ENCODE measurements around the gene MACROD2. TPM values are rescaled to one million over a fixed set of nuclear protein-coding genes. Genes with fewer than 3 reads are reported as not detected.

Gene MACROD2
- total RNA-seq, 1 donor from 2014 or later = 3.5 TPM

DNA sequence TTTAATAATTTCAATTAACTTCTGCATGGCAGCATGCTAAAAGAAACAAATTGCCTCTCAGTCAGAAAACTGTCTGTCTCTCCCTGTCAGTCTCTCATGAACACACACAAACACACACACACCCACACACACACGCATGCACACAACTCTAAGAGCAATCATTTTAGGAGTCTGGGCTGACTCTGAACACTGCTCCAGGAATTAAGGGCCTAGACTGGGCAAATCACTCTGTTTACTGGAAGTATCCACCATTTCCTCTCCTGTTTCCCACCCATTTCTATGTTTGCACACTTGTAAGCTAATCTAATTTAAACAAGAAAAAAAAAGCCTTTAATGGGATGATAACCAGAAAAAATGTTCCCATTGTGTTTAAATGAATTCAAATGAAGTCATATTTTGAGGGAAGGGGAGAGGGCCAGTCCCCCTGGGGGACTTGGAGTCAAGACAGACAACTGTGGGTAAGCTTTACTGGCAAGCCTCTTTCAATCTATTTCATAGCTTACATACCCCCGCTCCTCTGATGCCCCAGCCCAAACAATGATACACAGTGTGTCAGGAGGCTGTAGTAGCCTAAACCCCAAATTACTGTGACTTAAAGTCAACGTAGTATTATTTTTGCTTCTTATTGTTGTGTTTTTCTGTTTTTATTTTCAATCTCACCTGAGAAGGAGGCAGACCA is 789.9 kb downstream of the MACROD2 start:
- intact Hi-C loops (cut with DNase I) = no loop called here
- H3K4me1 ChIP-seq = no peaks in the 10 kb centered on the region
- TF ChIP-seq, protein P1, sequence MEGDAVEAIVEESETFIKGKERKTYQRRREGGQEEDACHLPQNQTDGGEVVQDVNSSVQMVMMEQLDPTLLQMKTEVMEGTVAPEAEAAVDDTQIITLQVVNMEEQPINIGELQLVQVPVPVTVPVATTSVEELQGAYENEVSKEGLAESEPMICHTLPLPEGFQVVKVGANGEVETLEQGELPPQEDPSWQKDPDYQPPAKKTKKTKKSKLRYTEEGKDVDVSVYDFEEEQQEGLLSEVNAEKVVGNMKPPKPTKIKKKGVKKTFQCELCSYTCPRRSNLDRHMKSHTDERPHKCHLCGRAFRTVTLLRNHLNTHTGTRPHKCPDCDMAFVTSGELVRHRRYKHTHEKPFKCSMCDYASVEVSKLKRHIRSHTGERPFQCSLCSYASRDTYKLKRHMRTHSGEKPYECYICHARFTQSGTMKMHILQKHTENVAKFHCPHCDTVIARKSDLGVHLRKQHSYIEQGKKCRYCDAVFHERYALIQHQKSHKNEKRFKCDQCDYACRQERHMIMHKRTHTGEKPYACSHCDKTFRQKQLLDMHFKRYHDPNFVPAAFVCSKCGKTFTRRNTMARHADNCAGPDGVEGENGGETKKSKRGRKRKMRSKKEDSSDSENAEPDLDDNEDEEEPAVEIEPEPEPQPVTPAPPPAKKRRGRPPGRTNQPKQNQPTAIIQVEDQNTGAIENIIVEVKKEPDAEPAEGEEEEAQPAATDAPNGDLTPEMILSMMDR (IDR thresholded peaks at IDR 0.05) = no peak
- no peaks in the 10 kb centered on the region for H3K27me3 ChIP-seq
- no peak overlapping the region for H3K4me3 ChIP-seq
- no peak overlapping the region for H3K27ac ChIP-seq
- DNase-seq (ENCODE audit: low spot score in 2 of 2) = no peak
- no peaks in the 10 kb centered on the region for H3K36me3 ChIP-seq
- H3K9me3 ChIP-seq = no peaks in the 10 kb centered on the region

DNA sequence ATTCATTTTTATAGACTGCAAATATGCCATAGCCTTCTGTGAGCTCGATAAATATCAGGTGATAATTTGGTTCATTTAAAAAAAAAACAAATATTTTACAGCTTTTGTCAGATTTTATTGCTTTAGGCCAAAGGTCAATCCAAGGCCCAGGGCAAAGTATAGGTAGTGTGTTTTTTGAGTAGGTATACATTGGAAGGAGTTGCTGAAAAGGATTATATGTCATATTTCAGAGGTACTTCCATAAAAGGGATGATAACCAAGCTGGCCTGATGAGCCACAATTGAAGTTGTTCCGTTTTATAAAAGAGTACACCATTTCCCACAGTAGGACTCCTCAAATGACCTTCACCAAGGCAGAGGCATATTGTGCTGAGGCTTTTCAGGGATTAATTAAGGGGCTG is 794.9 kb downstream of the MACROD2 start:
- TF ChIP-seq, protein P1 (IDR thresholded peaks at IDR 0.05) = no peak
- H3K9me3 ChIP-seq = no peaks in the 10 kb centered on the region
- H3K4me3 ChIP-seq = no peak overlapping the region
- H3K4me1 ChIP-seq = no peaks in the 10 kb centered on the region
- no peak overlapping the region for H3K27ac ChIP-seq
- H3K27me3 ChIP-seq = no peaks in the 10 kb centered on the region
- no peaks in the 10 kb centered on the region for H3K36me3 ChIP-seq
- intact Hi-C loops (cut with DNase I) = no loop called here
- no peak for DNase-seq (ENCODE audit: low spot score in 2 of 2)

DNA sequence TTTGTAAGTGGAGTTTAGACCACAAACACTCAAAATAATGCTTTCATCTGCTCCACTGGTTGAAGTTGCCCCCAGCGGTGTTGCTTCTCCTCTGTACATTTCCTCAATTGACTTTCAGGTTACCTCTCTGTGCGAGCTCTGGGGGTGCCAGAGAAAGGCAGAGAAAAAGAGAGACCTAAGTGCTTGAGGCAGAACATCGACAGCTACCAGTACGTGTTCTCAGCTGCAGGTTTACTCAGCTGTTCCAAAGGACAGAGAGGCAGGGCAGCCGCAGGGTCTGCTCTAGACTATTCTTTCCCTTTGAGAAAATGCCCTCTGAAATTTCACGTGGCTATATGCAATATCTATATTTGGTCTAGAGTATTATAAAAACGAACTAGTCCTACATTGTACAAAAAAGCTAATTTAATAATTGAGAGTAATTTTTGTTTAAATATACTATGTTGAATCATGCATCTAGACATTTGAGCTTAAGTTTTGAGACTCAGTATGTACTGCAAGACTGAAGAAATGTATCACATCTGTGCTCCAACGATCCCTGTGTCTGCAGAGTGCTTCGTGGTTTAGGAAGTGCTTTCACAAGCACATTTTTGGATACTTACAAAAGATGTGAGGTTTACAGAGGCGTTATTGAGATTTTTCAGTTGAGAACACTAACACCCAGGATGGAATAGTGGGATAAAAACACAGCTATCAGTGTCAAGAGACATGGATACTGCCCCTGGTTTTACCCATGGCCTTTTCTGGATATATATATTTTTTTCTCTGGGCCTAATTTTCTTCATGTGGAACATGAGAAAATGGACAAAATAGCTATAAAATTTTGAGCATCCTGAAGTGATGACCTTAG is 795.7 kb downstream of the MACROD2 start:
- TF ChIP-seq, protein P1 (IDR thresholded peaks at IDR 0.05) = no peak
- Histone ChIP-seq H3K27ac (no peak overlapping the region), H3K36me3 (no peaks in the 10 kb centered on the region), H3K9me3 (no peaks in the 10 kb centered on the region), H3K4me1 (no peaks in the 10 kb centered on the region), H3K27me3 (no peaks in the 10 kb centered on the region), H3K4me3 (no peak overlapping the region)
- DNase-seq (ENCODE audit: low spot score in 2 of 2) = no peak
- intact Hi-C loops (cut with DNase I) = no loop called here

- no peaks in the 10 kb centered on the region for H3K9me3 ChIP-seq
- TF ChIP-seq, protein P1 (IDR thresholded peaks at IDR 0.05) = no peak
- no peaks in the 10 kb centered on the region for H3K27me3 ChIP-seq
- no peaks in the 10 kb centered on the region for H3K36me3 ChIP-seq
- DNase-seq (ENCODE audit: low spot score in 2 of 2) = no peak
- intact Hi-C loops (cut with DNase I) = no loop called here
- no peaks in the 10 kb centered on the region for H3K4me1 ChIP-seq
- H3K27ac ChIP-seq = no peak overlapping the region
- no peak overlapping the region for H3K4me3 ChIP-seq
Observed at GRCh38 chr20:14792915-14793314, 797.6 kb downstream of the MACROD2 start.

GRCh38 chr20:14799545-14800216 is 804.4 kb downstream of the MACROD2 start:
- Histone ChIP-seq H3K27ac (no peak overlapping the region), H3K9me3 (no peaks in the 10 kb centered on the region)
- DNase-seq (ENCODE audit: low spot score in 2 of 2) = no peak

More at GRCh38 chr20:14799545-14800216, 804.4 kb downstream of the MACROD2 start:
- intact Hi-C loops (cut with DNase I) = no loop called here
- Histone ChIP-seq H3K27me3 (no peaks in the 10 kb centered on the region), H3K36me3 (no peaks in the 10 kb centered on the region), H3K4me1 (no peaks in the 10 kb centered on the region), H3K4me3 (no peak overlapping the region)
- TF ChIP-seq, protein P1 (IDR thresholded peaks at IDR 0.05) = no peak
